Sigmoid colon (tissue), 7 donors: ENCODE results near the gene ELFN2. TPM values are rescaled to one million over a fixed set of nuclear protein-coding genes. Genes with fewer than 3 reads are reported as not detected.
"Not testable (repeated sequence)": the region's sequence is repeated elsewhere in the genome, so short reads cannot be mapped to it uniquely, and the experiment has no call there.

Source experiments
- DNase-seq: peaks from one replicate; pipeline ENCODE4 v3.0.0-alpha.2; 2019
- H3K27ac ChIP-seq, 4 donors: fragments of 200-600 bp; sonication (generic); one replicate each; pipeline ENCODE4 v1.5.1; 2016 to 2019; ENCODE audit warnings: mild to moderate bottlenecking in 1 of 4
- H3K27me3 ChIP-seq, 3 donors: fragments of 200-600 bp; sonication (generic); one replicate each; pipeline ENCODE4 v1.5.1; 2019; ENCODE audit warnings: mild to moderate bottlenecking in 1 of 3
- H3K36me3 ChIP-seq, 4 donors: fragments of 200-600 bp; sonication (generic); one replicate each; pipeline ENCODE4 v1.5.1; 2016 to 2019
- H3K4me1 ChIP-seq, 4 donors: fragments of 200-600 bp; sonication (generic); one replicate each; pipeline ENCODE4 v1.5.1; 2017 to 2019
- H3K4me3 ChIP-seq, 4 donors: fragments of 200-600 bp; sonication (generic); one replicate each; pipeline ENCODE4 v1.5.1; 2017 to 2019; ENCODE audit warnings: mild to moderate bottlenecking in 2 of 4, moderate library complexity in 1 of 4
- H3K9me3 ChIP-seq, 4 donors: fragments of 200-600 bp in 3 of 4; sonication (generic) in 3 of 4; one replicate each; pipeline versions ENCODE4 v1.5.1 to v1.6.1; 2013 to 2019
- CTCF ChIP-seq, 4 experiments: fragments of 450-650 bp in 3 of 4; fragments of 200-600 bp in 1 of 4; IDR thresholded peaks; one replicate each; pipeline ENCODE4 v1.5.1; 2016 to 2019; ENCODE audit warnings: antibody characterized with exemption in 4 of 4, mild to moderate bottlenecking in 3 of 4, moderate library complexity in 2 of 4
- EP300 ChIP-seq, 4 donors: sonication (generic); formaldehyde crosslinking; IDR thresholded peaks; one replicate each; pipeline ENCODE4 v1.6.1; 2017; ENCODE audit warnings: antibody characterized with exemption in 4 of 4
- POLR2A ChIP-seq, 2 donors: fragments of 450-650 bp; IDR thresholded peaks; one replicate each; pipeline ENCODE4 v1.6.1; 2016; ENCODE audit warnings: antibody characterized with exemption in 2 of 2, mild to moderate bottlenecking in 2 of 2, moderate library complexity in 2 of 2
- POLR2AphosphoS5 ChIP-seq, 4 donors: sonication (generic); formaldehyde crosslinking; IDR thresholded peaks; one replicate each; pipeline ENCODE4 v1.6.1; 2017; ENCODE audit warnings: antibody characterized with exemption in 4 of 4
- WGBS, 2 donors: extraction: QIAGEN DNeasy Blood & Tissue Kit; methylation state at CpG; one replicate each; pipeline ENCODE4 v1.1.7; 2013; 5-methylcytosine and 5-hydroxymethylcytosine counted together
- intact Hi-C: fragments of 100-400 bp; cut with DNase I; formaldehyde crosslinking; loops from one replicate; pipeline ENCODE4 v1.15.1; 2023
- polyA plus RNA-seq, 3 donors: library from polyadenylated mRNA; stranded (reverse); fragments of 200-250 nt; gene quantifications; one replicate each; pipeline ENCODE4 v1.2.3, GENCODE V29; 2013
- total RNA-seq, 4 donors: library from RNA; depleted of rRNA; stranded (reverse); fragments of >200 nt; gene quantifications; one replicate each; pipeline ENCODE4 v1.1.0, GENCODE V29; 2016
- donor health status: healthy with polysubstance abuse.
- donor health status: Bipolar disorder and iron deficiency.
- donor health status: healthy.

ELFN2 gene
- total and polyA plus RNA-seq, 7 donors, result under 0.01 to 0.55 (median 0.15) TPM; not detected in 3

- WGBS, 2 donors, result 35 to 57% methylated on average over 14 of the region's 14 CpGs
- H3K27me3 ChIP-seq, result peaks cover 0 to 29% (median 9%) of the 10 kb centered on the region in 3 donors
- intact Hi-C loops, result no loop called here
Observed at GRCh38 chr22:37401401-37402183, 25.7 kb downstream of the ELFN2 start.

GRCh38 chr22:37400719-37401118 lies 26.6 kb downstream of the ELFN2 start:
- H3K27me3 ChIP-seq, result peaks cover 0 to 29% (median 9%) of the 10 kb centered on the region in 3 donors
- no peaks in the 10 kb centered on the region for H3K36me3 ChIP-seq
- 54 to 72% methylated on average over 11 of the region's 11 CpGs for WGBS, 2 donors
- no peak for DNase-seq
- no peaks in the 10 kb centered on the region for H3K9me3 ChIP-seq
- peaks cover 0 to 9% (median 0%) of the 10 kb centered on the region in 4 donors for H3K4me1 ChIP-seq
- intact Hi-C loops, result no loop called here
- H3K27ac ChIP-seq, result no peak overlapping the region
- TF ChIP-seq EP300 (IDR thresholded peaks at IDR 0.05), result no peak
- no peak for TF ChIP-seq CTCF (IDR thresholded peaks at IDR 0.05)
- no peak for TF ChIP-seq POLR2A (IDR thresholded peaks at IDR 0.05)
- no peak for TF ChIP-seq POLR2AphosphoS5 (IDR thresholded peaks at IDR 0.05)
- no peak overlapping the region for H3K4me3 ChIP-seq

More at GRCh38 chr22:37401401-37402183, 25.7 kb downstream of the ELFN2 start:
- no peak overlapping the region for H3K27ac ChIP-seq
- no peak overlapping the region for H3K4me3 ChIP-seq
- H3K9me3 ChIP-seq, result no peaks in the 10 kb centered on the region
- peak; percentile 74 for DNase-seq
- TF ChIP-seq EP300 (IDR thresholded peaks at IDR 0.05) (no peak), POLR2A (IDR thresholded peaks at IDR 0.05) (no peak), POLR2AphosphoS5 (IDR thresholded peaks at IDR 0.05) (no peak), CTCF (IDR thresholded peaks at IDR 0.05) (no peak)
- H3K4me1 ChIP-seq, result peaks cover 0 to 9% (median 0%) of the 10 kb centered on the region in 4 donors
- H3K36me3 ChIP-seq, result no peaks in the 10 kb centered on the region

- DNase-seq, H3K4me3 ChIP-seq, H3K9me3 ChIP-seq, H3K27ac ChIP-seq, intact Hi-C loops, H3K4me1 ChIP-seq, H3K36me3 ChIP-seq: not testable (repeated sequence)
- 88 to 90% methylated on average over 15 to 19 of the region's 19 CpGs for WGBS, 2 donors
- H3K27me3 ChIP-seq, result peaks cover 0 to 30% (median 9%) of the 10 kb centered on the region in 3 donors
Observed at GRCh38 chr22:37399457-37399856, 27.8 kb downstream of the ELFN2 start.

- Histone ChIP-seq H3K4me1 (peaks cover 0 to 9% (median 0%) of the 10 kb centered on the region in 4 donors), H3K36me3 (no peaks in the 10 kb centered on the region), H3K27ac (no peak overlapping the region), H3K27me3 (peaks cover 0 to 25% (median 0%) of the 10 kb centered on the region in 3 donors), H3K9me3 (no peaks in the 10 kb centered on the region), H3K4me3 (no peak overlapping the region)
- DNase-seq, result no peak
- TF ChIP-seq CTCF (IDR thresholded peaks at IDR 0.05) (no peak), POLR2AphosphoS5 (IDR thresholded peaks at IDR 0.05) (no peak), POLR2A (IDR thresholded peaks at IDR 0.05) (no peak), EP300 (IDR thresholded peaks at IDR 0.05) (no peak)
- intact Hi-C loops, result no loop called here
- WGBS, 2 donors, result 62 to 80% methylated on average over 10 of the region's 10 CpGs
Observed at GRCh38 chr22:37397226-37397625, 30.1 kb downstream of the ELFN2 start.

GRCh38 chr22:37396488-37397084 lies 30.7 kb downstream of the ELFN2 start:
- peaks cover 0 to 25% (median 0%) of the 10 kb centered on the region in 3 donors for H3K27me3 ChIP-seq
- peaks cover 0 to 9% (median 0%) of the 10 kb centered on the region in 4 donors for H3K4me1 ChIP-seq
- H3K4me3 ChIP-seq, result no peak overlapping the region
- H3K27ac ChIP-seq, result no peak overlapping the region
- no peaks in the 10 kb centered on the region for H3K9me3 ChIP-seq
- no peak for DNase-seq
- intact Hi-C loops, result no loop called here
- WGBS, 2 donors, result 60 to 71% methylated on average over 11 of the region's 11 CpGs
- H3K36me3 ChIP-seq, result no peaks in the 10 kb centered on the region
- TF ChIP-seq EP300 (IDR thresholded peaks at IDR 0.05) (no peak), CTCF (IDR thresholded peaks at IDR 0.05) (no peak), POLR2AphosphoS5 (IDR thresholded peaks at IDR 0.05) (no peak), POLR2A (IDR thresholded peaks at IDR 0.05) (no peak)
